Panc1 (cell line): ENCODE measurements around the gene ANKMY1. TPM values are rescaled to one million over a fixed set of nuclear protein-coding genes. Genes with fewer than 3 reads are reported as not detected.

Experiments
- ATAC-seq: fragments of 200-7000 bp; cut with Tn5 transposase; 2 replicates; pipeline ENCODE4 v1.9.1; 2020; ENCODE audit warnings: mild to moderate bottlenecking, moderate library complexity
- BruUV-seq: library from RNA; stranded (reverse); fragments of 400-500 nt; replicated peaks from 2 replicates; lab custom pipeline; 2021; lab: Mats Ljungman, UMichigan
- CTCF ChIA-PET: fragments of 300-600 bp; sonication (Branson Sonifier 250); formaldehyde crosslinking; loops from one replicate; lab custom pipeline; 2022; ENCODE audit warnings: antibody characterized with exemption; lab: Charles Lee
- POLR2A ChIA-PET: fragments of 300-600 bp; sonication (Branson Sonifier 250); formaldehyde crosslinking; loops from one replicate; lab custom pipeline; 2022; ENCODE audit warnings: antibody characterized with exemption; lab: Charles Lee
- DNase-seq: peaks from one replicate; pipeline ENCODE4 v3.0.0-alpha.2; 2010; ENCODE audit warnings: low read depth, low spot score
- H3K27ac ChIP-seq: 2 replicates; pipeline ENCODE4 v1.5.1; 2011; ENCODE audit warnings: mild to moderate bottlenecking, low read length, inconsistent platforms
- H3K27me3 ChIP-seq: fragments of 200-500 bp; sonication (Bioruptor generic); 2 replicates; pipeline ENCODE4 v1.6.0; 2014; ENCODE audit warnings: low read length, inconsistent platforms; ENCODE audit not compliant: control insufficient read depth, insufficient read depth
- H3K36me3 ChIP-seq: fragments of 200-500 bp; sonication (Bioruptor generic); 2 replicates; pipeline ENCODE4 v1.5.1; 2014; ENCODE audit warnings: inconsistent platforms, mild to moderate bottlenecking, low read length, moderate library complexity; ENCODE audit not compliant: control insufficient read depth, insufficient read depth
- H3K4me1 ChIP-seq: 2 replicates; pipeline ENCODE4 v1.5.1; 2011; ENCODE audit warnings: inconsistent platforms, mild to moderate bottlenecking, low read length, moderate library complexity; ENCODE audit not compliant: control insufficient read depth, insufficient read depth
- H3K4me3 ChIP-seq, 2 experiments: 2 replicates each; pipeline ENCODE4 v1.5.1; 2011 to 2012; ENCODE audit warnings: low read depth in 2 of 2, low read length in 2 of 2, mild to moderate bottlenecking in 2 of 2, inconsistent platforms in 1 of 2, moderate library complexity in 1 of 2
- H3K9me3 ChIP-seq: fragments of 200-500 bp; sonication (Bioruptor generic); 2 replicates; pipeline ENCODE4 v1.5.1; 2014; ENCODE audit warnings: low read depth, mild to moderate bottlenecking, inconsistent platforms, low read length, moderate library complexity; ENCODE audit not compliant: control insufficient read depth, insufficient read depth
- CTCF ChIP-seq: fragments of 450-650 bp; IDR thresholded peaks from 2 replicates; pipeline ENCODE4 v1.5.1; 2017; ENCODE audit warnings: mild to moderate bottlenecking
- POLR2AphosphoS5 ChIP-seq: IDR thresholded peaks from 2 replicates; pipeline ENCODE4 v1.6.1; 2012; ENCODE audit warnings: mild to moderate bottlenecking, low read depth, low read length, moderate library complexity
- REST ChIP-seq, 2 experiments: IDR thresholded peaks; 2 replicates each; pipeline ENCODE4 v1.6.1; 2011 to 2012; ENCODE audit warnings: low read depth in 2 of 2, control low read depth in 1 of 2, low read length in 1 of 2, mild to moderate bottlenecking in 1 of 2, moderate library complexity in 1 of 2; ENCODE audit not compliant: insufficient read depth in 1 of 2
- SIN3A ChIP-seq: IDR thresholded peaks from 2 replicates; pipeline ENCODE4 v1.6.1; 2012; ENCODE audit warnings: low read depth, mild to moderate bottlenecking, low read length, moderate library complexity, borderline replicate concordance; ENCODE audit not compliant: insufficient read depth
- TCF7L2 ChIP-seq: IDR thresholded peaks from 2 replicates; pipeline ENCODE4 v1.6.1; 2011; ENCODE audit warnings: mild to moderate bottlenecking, low read depth, low read length, inconsistent platforms
- in situ Hi-C: cut with HindIII; loops from 2 replicates; pipeline ENCODE4 v1.10.0; 2016; ENCODE audit warnings: low sequenced_read_pairs, low pct_unique_long_range_greater_than_20kb
- intact Hi-C: fragments of 100-400 bp; cut with micrococcal nuclease; formaldehyde crosslinking; loops from one replicate; pipeline ENCODE4 v1.10.0; 2022; ENCODE audit not compliant: unreplicated experiment
- total RNA-seq: library from RNA; stranded (reverse); gene quantifications from one replicate; pipeline ENCODE4 v1.2.1, GENCODE V29; 2021; ENCODE audit not compliant: unreplicated experiment

The ANKMY1 gene
- total RNA-seq, 1 experiment from 2014 or later, result 19.5 TPM

- no peak overlapping the region for H3K27ac ChIP-seq
- ATAC-seq (no peak), DNase-seq (no peak)
- TF ChIP-seq TCF7L2 (no peak), REST (IDR thresholded peaks at IDR 0.05; ENCODE audit: insufficient read depth in 1 of 2, low read depth in 2 of 2, low read length in 1 of 2) (no peak), SIN3A (no peak), CTCF (no peak), POLR2AphosphoS5 (no peak)
- in situ Hi-C loops, result no loop called here
- H3K4me1 ChIP-seq, result no peaks in the 10 kb centered on the region
- H3K27me3 ChIP-seq, result no peaks in the 10 kb centered on the region
- H3K36me3 ChIP-seq, result no peaks in the 10 kb centered on the region; the same call in 1 of the 2 replicates
- intact Hi-C loops, result no loop called here
- no peak overlapping the region for H3K4me3 ChIP-seq
- BruUV-seq, result TSS peak; percentile 68
- POLR2A ChIA-PET, result no interaction called here
- H3K9me3 ChIP-seq, result no peaks in the 10 kb centered on the region
- CTCF ChIA-PET, result no interaction called here
Measured at GRCh38 chr2:240465765-240466578, 91.8 kb downstream of the ANKMY1 start.

- in situ Hi-C loops, result no loop called here
- TF ChIP-seq CTCF, result no peak
- TF ChIP-seq TCF7L2, result no peak
- TF ChIP-seq REST (IDR thresholded peaks at IDR 0.05; ENCODE audit: insufficient read depth in 1 of 2, low read depth in 2 of 2, low read length in 1 of 2), result no peak
- TF ChIP-seq SIN3A, result no peak
- TF ChIP-seq POLR2AphosphoS5, result no peak
Measured at GRCh38 chr2:240465268-240465764, 92.5 kb downstream of the ANKMY1 start.

More at GRCh38 chr2:240465268-240465764, 92.5 kb downstream of the ANKMY1 start:
- H3K4me1 ChIP-seq, result no peaks in the 10 kb centered on the region
- no TSS peak for BruUV-seq
- H3K4me3 ChIP-seq, result no peak overlapping the region
- ChIA-PET POLR2A (no interaction called here), CTCF (no interaction called here)
- no peaks in the 10 kb centered on the region for H3K27me3 ChIP-seq
- H3K36me3 ChIP-seq, result no peaks in the 10 kb centered on the region; the same call in 1 of the 2 replicates
- DNase-seq (no peak), ATAC-seq (no peak)
- intact Hi-C loops, result no loop called here
- no peaks in the 10 kb centered on the region for H3K9me3 ChIP-seq
- no peak overlapping the region for H3K27ac ChIP-seq
